ENCODE measurements around the gene IFT22. TPM values are rescaled to one million over a fixed set of nuclear protein-coding genes. Genes with fewer than 3 reads are reported as not detected.
"Not testable (repeated sequence)": the region's sequence is repeated elsewhere in the genome, so short reads cannot be mapped to it uniquely, and the experiment has no call there.

The IFT22 gene
- total RNA-seq, 1 donor from 2014 or later, result 24.7 TPM

DNA sequence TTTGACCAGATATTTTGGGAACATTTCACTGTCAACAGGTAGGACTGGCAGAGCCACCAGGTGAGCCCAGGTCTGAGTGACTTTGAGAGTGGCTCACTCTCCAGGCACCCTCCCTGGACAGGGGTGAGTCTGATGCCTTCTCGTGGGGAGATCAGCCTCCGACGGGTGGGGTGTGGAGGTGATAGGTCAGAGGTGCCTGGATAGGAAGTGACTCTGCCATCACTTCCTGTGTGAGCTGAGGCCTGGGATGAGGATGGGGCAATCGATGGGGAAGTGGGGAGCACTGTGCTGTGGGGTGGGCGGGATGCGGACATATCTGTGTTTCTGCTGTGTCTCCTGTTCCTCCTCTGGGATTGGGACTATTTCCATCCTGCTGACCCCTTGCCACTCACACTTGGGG is 34.6 kb downstream of the IFT22 start:
- DNase-seq (ENCODE audit: low spot score), result no peak
- intact Hi-C loops (cut with DNase I), result no loop called here

DNA sequence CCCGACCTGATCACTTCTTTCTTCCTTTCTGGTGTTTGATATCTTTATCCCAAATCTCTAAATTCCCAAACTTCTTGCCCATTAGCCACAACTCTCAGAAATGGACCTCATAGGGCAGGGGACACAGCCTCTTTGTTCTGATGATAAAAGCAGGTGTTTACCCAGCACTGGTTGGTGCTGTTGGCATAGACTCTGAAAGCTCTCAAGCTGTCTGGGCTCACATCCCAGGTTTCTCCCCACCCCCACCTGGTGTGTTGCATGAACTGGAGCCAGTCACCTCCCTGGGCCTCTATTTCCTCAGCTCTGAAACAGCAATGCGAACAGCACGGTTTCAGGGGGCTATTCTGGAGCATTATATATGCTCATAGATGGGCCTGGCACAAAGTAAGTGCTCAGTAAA is 35.7 kb downstream of the IFT22 start:
- intact Hi-C loops (cut with DNase I); DNase-seq (ENCODE audit: low spot score): not testable (repeated sequence)

DNA sequence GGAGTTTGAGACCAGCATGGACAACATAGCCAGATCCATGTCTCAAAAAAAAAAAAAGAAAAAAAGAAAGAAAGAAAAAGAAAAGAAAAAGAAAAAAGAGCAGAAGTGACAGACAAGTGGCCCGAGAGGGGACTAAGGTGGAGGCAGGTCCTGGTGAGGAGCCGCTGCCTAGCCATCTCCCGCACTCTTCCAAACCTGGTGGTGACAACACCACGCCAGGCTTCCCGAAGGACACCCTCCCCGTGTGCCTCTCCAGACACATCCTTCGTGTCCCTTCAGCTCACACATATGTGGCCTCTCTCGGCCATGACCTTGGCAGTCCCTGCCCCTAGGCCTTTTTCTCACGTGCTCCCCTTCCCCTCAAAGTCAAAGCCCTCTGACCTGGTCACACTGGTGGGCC is 36.4 kb downstream of the IFT22 start:
- no peak for DNase-seq (ENCODE audit: low spot score)
- intact Hi-C loops (cut with DNase I), result no loop called here

DNA sequence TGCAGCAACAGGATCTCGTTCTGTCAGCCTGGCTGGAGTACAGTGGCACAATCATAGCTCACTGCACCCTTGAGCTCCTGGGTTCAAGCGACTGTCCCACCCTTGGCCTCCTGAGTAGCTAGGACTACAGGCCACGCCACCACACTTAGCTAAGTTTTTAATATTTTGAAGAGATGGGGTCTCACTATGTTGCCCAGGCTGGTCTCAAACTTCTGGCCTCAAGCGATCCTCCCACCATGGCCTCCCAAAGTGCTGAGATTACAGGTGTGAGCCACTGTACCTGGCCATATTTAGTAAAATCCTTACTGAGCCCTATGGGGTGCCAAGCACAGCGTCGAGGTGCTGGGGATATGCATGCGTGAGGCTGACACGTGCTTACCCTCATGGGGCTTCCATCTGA is 40.7 kb downstream of the IFT22 start:
- not testable (repeated sequence) for DNase-seq (ENCODE audit: low spot score)
- intact Hi-C loops (cut with DNase I), result loop anchor here (5.0 kb wide), 1 partner anchor 39 kb away; no protein-coding TSS in a partner anchor

DNA sequence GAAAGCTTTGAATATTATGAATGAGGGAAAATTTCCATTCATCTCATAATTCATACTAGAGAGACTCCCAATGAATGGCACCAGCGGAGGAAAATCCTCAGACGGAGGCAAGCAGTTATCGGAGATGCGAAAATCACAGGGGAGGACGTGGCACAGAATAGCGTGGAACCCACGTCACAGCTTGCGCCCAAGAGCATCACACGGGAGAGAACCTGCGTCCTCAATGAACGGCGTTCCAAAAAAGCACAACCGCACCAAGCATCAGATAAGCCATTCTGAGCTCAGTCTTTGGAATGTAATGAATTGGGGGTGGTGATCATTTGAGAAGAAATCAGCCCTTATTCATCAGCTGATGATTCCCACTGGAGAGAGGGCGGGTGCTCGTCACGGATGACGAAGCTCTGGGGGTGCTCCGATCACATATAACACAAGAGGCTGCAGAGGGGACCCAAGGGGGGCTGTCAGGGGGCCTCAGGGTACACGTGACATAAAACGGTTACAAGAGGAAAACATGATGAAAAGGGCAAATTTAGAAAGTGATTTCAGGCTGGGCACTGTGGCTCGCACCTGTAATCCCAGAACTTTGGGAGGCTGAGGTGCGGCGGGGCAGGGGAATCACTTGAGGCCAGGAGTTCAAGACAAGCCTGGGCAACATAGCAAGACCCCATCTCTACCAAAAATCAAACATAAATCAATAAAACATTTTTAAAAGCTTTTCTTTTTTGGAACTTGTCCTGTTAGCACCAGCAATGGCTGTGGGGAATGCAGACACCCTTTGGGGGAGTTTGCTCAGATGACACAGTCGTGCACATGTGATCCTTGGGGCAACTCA is 42.9 kb downstream of the IFT22 start:
- intact Hi-C loops (cut with DNase I), result no loop called here
- DNase-seq (ENCODE audit: low spot score), result no peak

DNA sequence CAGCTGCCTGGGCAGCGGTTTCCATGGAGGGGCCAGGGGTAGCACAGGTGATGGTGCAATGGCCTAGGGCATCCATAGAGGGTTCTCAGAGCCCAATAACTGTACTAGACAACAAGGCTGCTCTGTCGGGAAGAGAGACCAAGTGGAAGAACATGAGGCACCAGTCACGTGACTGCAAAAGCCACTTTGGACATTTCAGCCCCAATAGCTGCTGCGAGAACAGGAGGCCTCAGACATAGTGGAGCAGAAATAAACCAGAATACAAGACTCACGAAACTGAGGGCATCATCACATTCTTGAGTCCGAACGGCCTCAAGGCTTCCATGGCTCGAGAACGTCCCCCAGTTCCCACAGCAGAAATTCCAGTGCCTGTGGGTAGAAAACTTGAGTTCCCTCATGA is 44.5 kb downstream of the IFT22 start:
- intact Hi-C loops (cut with DNase I), result no loop called here
- DNase-seq (ENCODE audit: low spot score), result no peak

DNA sequence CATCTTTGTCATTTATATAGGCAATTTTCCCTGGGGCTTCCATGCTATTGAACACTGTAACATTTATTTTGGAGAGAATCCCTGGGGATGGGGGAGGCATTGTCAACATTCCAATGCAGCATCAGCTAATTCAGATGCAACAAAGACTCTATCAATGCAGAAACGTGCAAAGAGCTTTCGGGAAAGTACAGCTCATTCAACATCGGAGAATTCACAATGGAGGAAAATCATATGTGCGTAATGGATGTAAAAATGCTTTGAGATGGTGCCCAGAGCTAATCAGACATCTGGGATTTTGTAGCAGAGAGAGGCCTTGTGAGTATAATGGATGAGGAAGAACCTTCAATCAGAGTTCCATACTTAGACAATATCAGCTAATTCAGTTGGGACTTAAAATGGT is 48.4 kb downstream of the IFT22 start:
- no peak for DNase-seq (ENCODE audit: low spot score)
- intact Hi-C loops (cut with DNase I), result no loop called here

DNA sequence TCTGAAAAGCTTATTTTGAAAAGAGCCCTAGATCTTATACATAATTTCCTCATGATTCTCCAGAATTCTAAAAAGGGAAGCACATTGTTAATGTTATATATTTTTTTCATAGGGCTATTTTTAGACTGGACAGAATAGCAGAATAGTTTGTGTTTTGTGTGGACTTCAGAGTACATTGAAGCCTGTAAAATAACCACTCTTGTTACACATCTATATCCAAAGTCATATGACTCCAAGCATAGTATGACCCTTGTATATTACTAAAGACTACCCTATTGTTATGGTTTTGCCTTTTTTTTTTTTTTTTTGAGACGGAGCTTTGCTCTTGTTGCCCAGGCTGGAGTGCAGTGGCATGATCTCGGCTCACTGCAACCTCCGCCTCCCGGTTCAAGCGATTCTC is 50.6 kb downstream of the IFT22 start:
- intact Hi-C loops (cut with DNase I), result no loop called here
- no peak for DNase-seq (ENCODE audit: low spot score)

DNA sequence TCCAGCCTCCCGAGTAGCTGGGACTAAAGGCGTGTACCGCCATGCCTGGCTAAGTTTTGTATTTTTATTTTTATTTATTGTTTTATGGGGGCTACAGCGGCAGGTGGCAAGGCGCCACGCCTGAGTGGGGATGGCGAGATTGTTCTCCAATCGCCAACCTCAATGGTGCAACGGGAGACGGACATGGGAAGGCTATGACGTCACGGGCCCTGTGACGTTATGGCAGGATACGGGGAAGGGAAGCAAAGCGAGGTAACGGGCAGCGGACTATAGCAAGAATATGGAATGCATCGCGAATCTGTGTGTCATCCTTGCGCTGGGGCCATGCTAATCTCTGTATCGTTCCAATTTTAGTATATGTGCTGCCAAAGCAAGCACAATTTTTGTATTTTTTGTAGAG is 51.9 kb downstream of the IFT22 start:
- DNase-seq (ENCODE audit: low spot score), result no peak
- intact Hi-C loops (cut with DNase I), result no loop called here

DNA sequence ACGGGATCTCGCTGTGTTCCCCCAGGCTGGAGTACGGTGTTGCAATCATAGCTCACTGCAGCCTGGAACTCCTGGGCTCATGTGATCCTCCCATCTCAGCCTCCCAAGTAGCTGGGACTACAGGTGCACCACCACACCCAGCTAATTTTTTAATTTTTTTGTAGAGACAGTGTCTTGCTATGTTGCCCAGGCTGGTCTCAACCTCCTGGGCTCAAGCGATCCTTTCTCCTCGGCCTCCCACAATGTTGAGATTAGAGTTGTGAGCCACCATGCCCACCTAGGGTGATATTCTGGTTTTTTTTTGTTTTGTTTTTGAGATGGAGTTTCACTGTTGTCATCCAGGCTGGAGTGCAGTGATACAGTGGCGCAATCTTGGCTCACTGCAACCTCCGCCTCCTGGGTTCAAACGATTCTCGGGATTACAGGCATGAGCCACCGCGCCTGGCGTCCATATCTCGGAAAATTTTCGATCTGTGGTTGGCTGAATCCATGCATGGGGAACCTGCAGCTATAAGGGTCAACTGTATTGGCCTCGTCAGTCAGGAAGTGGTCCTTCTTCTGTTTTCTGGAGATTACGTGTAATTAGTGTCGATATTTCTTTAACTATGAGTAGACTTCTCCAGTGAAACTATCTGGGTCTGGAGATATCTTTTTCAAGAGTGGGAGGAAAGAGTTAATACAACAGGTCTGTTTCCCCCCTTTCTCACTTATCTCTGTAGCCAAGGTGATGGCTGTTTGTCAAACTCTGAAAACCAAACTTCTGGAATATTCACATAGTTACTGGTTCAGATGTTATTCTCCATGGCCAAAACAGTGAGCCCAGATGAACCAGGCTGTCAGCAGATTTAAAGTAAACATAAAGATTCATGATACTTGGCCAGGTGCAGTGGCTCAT is 55.7 kb downstream of the IFT22 start:
- no peak for DNase-seq (ENCODE audit: low spot score)
- intact Hi-C loops (cut with DNase I), result no loop called here

DNA sequence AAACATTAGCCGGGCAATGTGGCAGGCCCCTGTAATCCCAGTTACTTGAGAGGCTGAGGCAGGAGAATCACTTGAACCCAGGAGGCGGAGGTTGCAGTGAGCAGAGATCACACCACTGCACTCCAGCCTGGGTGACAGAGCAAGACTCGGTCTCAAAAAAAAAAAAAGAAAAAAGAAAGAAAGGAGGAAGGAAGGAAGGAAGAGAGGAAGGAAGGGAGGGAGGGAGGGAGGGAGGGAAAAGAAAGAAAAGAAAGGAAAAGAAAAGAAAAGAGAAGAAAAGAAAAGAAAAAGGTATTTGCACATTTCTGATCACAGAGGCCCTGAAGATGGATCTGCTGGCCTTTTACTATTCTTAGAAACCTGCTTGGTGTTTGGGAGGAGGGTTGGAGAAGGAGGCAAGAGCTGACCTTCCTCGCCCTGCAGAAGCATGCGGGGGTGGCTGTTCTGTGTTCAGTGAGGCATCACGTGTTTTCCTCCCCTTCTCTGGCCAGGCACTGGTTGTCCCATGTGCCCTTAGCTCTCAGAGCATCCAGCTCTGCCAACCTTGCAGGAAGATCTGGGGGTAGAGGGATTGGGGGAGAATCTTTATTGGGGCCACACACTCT is 57.4 kb downstream of the IFT22 start:
- peak; percentile 81 for DNase-seq (ENCODE audit: low spot score)
- intact Hi-C loops (cut with DNase I), result not testable (repeated sequence)

Other genes starting within 250 kb of the IFT22 start
- 16.6 TPM for gene TRIM56, start 236.3 kb downstream of the IFT22 start, total RNA-seq
- gene SERPINE1, start 194.7 kb downstream of the IFT22 start, total RNA-seq, result 27.2 TPM
- 12.1 TPM for gene AP1S1, start 167.3 kb downstream of the IFT22 start, total RNA-seq
- gene VGF, start 156.2 kb downstream of the IFT22 start, total RNA-seq, result 0.08 TPM
- not detected for gene NAT16, start 141.5 kb downstream of the IFT22 start, total RNA-seq
- gene MOGAT3, start 120.8 kb downstream of the IFT22 start, total RNA-seq, result not detected
- 43.9 TPM for gene PLOD3, start 104.2 kb downstream of the IFT22 start, total RNA-seq
- 50.1 TPM for gene ZNHIT1, start 103.6 kb downstream of the IFT22 start, total RNA-seq
- gene CLDN15, start 84.0 kb downstream of the IFT22 start, total RNA-seq, result 2.6 TPM
- gene FIS1, start 76.7 kb downstream of the IFT22 start, total RNA-seq, result 284 TPM
- gene COL26A1, start 41.1 kb upstream of the IFT22 start, total RNA-seq, result not detected

Measured in cardiac septum (tissue), 1 donor.